NOMO-1 treated with DMSO at 0.1 percent for 48 hours (cell line): Measurements from ENCODE around the gene PDZRN4.
A peak's percentile ranks its signal among the peaks of the same experiment; 100 is the strongest.
"Not testable (repeated sequence)": the region's sequence is repeated elsewhere in the genome, so short reads cannot be mapped to it uniquely, and the experiment has no call there.

Experiments used
- DNase-seq: peaks from one replicate; lab custom pipeline; 2025; ENCODE audit not compliant: unreplicated experiment; lab: John Stamatoyannopoulos, UW

The PDZRN4 gene

DNA sequence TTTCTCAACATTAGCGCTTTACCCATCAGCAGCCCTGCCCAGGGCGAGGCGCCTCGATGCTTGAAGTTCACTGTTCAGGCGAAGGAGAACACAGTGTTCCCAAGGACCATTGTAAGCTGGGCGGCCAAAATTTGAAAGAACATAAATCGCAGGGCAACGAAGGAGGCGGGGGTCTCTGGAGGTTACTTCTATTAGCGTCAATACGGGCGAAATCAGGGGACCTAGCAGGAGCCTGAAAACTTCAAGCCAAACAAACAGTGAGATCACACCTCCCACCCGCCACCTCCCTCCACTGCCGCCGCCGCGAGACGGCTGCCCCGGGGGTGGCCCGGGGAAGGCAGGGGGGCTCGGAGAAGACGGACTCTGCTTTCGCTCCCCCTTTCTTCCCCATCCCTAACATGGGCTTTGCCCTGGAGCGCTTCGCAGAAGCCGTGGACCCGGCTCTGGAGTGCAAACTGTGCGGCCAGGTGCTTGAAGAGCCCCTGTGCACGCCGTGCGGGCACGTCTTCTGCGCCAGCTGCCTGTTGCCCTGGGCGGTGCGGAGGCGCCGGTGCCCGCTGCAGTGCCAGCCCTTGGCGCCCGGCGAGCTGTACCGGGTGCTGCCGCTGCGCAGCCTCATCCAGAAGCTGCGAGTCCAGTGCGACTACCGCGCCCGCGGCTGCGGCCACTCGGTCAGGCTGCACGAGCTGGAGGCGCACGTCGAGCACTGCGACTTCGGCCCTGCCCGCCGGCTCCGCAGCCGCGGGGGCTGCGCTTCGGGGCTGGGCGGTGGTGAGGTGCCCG, at the start of gene PDZRN4:
TSS of gene PDZRN4 (plus strand) at position 263 of the 783 bp plus-strand sequence.
- no peak for DNase-seq

DNA sequence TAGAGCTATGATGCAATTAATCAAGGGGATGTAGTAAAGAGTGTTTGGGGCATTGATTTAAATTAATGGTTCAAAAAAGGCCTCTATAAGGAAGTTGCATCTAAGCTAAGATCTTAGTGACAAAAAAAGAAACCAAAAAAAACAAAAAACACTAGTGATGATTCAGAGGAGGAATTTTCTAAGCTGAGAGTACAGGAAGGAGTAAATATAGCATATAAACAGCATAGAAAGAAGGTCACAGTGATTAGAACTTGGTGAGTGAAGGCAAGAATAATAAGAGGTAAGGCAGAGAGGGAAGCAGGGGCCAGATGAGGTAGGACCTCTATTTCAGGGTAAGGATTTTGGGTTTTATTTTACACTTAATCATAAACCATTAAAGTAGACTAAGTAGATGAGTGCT, 48.0 kb upstream of the PDZRN4 start:
- DNase-seq: no peak

DNA sequence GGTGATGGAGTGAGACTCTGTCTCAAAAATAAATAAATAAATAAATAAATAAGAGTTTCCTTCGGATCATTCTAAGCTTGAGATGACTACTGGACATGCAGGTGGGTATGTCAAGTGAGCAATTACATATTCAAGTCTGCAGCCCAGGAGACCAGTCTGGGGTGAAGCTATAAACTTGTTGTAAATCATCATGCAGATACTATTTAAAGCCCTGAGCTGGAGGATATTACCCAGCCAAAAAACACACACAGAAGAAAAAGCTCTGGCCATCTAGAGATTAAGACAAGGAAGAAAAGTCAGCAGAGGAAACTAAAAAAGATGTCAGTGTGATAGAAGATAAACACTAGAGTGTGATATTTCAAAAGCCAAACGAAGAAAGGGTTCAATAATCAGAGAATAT, 47.0 kb upstream of the PDZRN4 start:
- DNase-seq: no peak

DNA sequence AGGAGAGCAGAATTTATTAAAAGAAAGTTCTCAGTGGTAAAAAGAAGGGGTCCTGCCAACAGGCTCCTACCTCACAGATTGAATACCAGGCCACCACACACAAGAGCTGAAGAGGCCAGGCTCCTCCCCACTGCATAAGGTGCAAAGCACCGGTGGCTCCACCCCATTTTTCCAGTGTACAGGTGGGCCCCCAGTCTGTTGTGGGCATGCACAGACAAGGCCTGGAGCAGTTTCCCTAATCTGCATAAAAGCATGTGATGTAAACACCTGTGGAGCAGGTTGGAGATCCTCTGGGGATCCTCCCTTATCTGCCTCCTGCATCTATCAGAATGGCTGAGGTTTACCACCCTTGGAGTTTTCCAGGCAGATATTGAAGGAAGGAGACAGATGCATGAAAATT, 45.7 kb upstream of the PDZRN4 start:
- no peak for DNase-seq

DNA sequence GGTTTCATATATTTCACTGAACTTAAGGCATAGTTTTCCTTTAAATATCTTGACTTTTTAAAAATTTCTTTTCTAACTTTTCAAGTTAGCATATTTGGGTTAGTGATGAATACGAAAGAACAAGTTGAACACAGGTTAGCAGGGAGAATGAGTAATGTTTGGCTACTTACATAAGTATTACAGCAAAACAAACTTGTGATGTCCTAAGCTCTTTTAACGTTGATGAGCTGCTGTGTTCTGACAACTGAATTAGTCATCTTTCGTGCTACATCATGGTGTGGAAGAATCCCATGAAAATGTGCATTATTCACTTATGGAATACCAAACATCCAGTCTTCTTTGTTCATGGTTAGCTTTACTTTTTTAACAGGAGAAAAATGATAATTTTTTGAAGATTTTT, 36.3 kb upstream of the PDZRN4 start:
- no peak for DNase-seq

DNA sequence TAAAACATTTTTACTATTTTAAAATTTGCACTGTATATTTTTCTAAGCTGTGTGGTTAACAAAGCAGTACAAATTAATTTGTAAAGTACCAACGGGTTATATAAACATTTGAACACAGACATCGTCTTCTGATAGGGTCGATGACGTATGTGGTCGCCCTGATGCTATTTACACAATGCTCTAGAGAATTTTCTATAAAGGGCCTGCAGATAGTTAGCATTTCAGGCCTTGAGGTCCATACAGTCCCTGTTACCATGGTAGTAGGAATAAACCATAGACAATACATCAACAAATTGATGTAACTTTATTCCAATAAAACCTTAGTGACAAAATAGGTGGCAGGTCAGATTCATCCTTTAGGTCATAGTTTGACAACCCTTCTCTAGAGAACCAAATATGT, 25.7 kb upstream of the PDZRN4 start:
- no peak for DNase-seq

DNA sequence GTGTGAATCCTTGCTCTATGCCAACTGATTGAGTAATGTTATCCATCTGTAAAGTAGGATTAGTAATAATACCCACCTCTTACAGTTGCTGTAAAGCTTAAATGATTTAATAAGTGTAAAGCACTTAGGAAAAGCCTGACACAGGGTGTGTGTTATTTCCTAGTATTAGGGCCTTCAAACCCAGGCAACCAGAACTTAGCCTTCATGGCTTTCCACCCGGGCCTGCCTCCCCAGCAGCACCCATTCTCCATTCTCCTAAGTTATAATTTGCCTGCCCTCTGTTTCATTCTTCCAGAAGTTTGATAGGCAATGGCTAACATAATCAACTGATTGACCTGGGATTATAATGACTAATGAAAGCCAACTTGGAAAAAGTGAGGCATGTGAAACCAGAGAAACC, 20.4 kb upstream of the PDZRN4 start:
- no peak for DNase-seq

DNA sequence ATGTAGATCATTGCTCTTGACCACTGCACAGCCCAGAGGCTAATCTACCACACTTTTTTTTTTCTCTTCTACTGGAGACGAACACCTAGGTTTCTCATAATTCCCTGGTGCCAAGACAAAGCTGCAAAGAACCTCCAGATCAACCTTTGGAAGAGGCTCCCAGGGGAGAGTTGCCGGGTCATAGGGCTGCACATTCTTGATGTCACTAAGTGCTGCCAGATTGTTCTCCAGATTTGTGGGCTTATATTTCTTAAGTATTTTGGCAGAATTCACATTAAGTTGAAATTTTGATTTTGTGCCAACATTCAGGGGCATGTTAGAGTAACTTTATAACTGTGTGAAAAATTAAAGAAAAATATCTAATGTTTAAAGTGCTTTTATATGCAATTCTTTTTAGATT, 13.5 kb upstream of the PDZRN4 start:
- no peak for DNase-seq

DNA sequence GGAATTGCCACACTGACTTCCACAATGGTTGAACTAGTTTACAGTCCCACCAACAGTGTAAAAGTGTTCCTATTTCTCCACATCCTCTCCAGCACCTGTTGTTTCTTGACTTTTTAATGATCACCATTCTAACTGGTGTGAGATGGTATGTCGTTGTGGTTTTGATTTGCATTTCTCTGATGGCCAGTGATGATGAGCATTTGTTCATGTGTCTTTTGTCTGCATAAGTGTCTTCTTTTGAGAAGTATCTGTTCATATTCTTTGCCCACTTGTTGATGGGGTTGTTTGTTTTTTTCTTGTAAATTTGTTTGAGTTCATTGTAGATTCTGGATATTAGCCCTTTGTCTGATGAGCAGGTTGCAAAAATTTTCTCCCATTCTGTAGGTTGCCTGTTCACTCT, 8.6 kb upstream of the PDZRN4 start:
- DNase-seq: not testable (repeated sequence)

DNA sequence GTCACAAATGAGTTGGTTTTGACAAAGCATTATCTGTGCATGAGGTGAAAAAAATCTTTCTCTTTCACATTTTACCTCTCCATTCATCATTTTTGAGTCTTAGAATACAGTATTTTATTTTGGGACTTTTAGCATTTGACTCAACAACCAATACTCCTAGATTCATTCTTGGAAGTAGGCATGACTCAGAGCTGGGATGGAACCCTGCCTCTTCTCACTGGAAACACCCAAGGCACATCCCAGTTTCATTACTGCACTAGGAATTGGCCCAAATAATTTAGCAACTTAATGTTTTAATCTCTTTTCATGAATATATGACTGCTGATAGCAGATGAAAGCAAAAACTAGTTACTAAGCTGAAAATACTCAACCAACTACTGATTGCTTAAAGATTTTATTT, 3.3 kb upstream of the PDZRN4 start:
- DNase-seq: no peak

DNA sequence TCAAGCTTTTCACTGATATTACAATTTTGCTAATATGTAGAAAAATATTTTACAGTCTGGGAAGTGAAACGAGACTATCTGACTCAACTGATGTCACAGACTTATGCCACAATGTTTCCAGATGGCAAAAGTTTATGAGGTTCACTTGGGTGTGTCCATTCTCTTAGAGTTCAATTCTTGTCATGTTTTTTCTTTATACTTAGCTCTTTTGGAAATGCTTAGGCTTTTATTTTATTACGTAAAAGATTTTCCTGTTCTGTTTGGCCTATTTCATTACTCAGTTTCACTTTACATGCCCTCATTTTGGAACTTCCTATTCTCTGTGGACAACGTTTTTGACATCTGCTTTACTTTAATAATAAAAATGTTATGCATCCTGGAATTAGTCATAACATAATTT, 2.1 kb upstream of the PDZRN4 start:
- DNase-seq: peak; percentile 20

DNA sequence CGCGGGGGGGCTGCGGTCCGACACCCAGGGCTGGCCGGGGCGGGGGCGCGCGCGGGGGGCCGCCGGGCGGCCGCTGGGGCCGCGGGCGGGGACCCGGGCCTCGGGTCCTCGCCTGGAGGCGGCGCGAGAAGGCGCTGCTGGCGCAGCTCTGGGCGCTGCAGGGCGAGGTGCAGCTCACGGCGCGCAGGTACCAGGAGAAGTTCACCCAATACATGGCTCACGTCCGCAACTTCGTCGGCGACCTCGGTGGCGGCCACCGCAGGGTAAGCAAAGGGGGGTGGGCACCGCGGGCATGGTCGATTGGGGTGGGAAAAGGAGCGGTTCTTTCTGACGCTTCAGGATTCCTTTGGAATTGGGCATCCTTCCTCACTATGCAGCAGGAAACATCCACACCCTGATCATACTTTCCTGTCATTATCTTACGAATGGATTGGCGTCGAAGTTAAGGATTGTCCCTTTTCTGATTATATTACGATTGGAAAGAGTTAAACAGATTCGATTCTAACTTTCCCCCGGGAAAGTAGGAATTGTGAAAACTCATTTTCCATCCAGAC, 798 bp downstream of the PDZRN4 start:
- DNase-seq: no peak

DNA sequence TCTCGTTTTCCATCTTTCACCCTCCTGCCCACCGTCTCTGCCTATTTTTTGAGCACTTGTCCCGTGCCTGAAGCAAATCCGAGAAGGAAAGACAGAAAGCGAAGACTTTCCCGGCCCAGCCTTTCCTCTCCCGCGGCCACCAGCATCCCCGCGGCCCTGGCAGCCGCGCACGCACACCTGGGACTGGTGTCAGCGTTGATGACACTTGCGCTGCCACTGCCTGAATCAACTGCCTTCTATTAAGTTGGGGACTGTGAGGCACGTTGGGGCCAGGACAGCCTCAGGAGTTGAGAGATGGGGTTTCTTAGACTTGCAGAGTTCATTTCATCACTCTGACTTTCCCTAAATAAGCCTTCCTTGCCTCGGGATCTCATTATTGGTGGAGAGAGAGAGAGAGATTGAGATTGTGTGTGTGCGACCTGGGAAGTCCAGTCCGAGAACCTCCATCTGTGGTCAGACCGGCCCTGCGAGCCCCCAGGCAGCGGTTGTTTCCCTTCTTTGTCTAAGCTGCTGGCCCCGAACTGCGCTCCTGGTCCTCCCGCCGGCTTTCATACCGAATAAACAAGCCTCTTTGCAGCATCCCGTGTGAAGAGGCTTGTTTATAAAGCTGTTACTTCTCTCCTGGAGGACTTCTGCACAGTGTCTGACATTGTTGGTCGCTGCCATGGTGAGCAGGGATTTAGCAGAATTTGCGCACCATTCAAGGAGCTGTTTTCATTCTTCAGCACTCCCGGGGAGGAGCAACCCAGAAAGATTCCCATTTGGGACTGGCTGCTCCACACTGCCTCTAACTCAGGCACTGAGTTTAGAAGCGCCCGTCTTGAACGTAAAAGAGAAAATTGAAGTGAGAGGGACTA, 1.5 kb downstream of the PDZRN4 start:
- DNase-seq: no peak

DNA sequence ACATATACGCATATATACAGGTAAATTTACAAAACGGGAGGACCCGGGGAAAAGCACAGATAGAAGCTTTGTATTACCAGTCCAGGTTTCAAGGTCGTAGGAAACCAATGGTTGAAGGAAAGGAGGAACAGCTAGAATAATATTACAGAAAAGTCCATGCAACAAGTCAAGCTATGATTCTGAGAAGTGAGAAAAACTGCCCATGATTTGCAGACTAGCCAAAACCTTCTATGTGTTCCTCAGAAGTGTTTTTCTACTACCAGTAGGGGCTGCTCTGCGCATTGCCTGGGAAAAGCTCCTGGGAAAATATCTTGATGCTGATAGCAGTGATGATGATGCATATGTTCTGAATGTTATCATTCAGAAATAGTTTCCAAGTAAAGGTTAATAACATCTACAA, 2.2 kb downstream of the PDZRN4 start:
- DNase-seq: no peak

DNA sequence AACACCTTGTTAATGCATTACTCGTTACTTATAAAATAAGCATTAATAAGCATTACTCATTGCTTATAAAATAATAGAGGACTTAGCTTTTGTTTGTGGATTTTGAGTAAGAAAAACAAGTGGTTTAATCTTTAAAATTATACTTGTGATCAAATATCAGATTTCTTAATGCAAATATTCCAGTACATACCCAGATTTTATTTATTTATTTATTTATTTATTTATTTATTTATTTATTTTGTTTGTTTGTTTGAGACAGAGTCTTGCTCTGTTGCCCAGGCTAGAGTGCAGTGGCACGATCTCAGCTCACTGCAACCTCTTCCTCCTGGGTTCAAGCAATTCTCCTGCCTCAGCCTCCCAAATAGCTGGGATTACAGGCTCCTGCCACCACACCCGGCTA, 3.4 kb downstream of the PDZRN4 start:
- not testable (repeated sequence) for DNase-seq

DNA sequence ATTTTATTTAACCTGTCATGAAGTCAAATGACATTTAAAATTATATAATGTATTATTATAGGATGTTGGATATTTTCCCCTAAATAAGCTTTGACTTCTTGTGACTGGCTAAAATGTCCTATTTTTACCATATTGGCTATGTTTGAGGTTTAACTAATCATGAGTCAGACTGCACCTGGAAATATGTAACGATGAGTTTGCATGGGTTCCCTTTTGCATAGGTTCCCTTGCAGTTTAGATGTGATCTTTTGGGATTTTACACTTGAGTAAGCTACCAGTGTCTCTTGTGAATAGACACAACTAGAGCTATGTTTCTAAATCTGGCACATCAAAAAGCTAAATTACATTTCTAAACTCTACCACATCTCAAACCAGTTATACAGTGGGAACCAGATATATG, 5.2 kb downstream of the PDZRN4 start:
- no peak for DNase-seq

DNA sequence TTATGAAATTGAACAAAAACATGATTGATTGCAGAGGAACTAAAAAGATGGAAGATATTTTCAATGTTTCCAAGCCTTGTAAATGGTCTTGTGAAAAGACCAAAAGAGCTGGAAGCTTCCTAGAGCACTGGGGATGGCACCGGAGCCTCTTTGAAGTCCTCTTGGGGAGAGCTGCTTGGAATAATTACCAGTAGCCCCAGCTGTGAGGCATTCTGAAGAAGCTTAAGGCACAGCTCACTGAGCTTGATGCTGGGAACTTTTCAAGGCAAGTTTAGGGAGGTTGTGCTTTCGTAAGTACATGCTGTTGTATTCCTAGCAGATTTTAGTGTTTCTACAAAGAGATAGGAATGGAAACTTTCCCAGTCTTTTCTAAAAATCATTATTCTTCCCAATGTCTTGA, 13.9 kb downstream of the PDZRN4 start:
- DNase-seq: no peak

DNA sequence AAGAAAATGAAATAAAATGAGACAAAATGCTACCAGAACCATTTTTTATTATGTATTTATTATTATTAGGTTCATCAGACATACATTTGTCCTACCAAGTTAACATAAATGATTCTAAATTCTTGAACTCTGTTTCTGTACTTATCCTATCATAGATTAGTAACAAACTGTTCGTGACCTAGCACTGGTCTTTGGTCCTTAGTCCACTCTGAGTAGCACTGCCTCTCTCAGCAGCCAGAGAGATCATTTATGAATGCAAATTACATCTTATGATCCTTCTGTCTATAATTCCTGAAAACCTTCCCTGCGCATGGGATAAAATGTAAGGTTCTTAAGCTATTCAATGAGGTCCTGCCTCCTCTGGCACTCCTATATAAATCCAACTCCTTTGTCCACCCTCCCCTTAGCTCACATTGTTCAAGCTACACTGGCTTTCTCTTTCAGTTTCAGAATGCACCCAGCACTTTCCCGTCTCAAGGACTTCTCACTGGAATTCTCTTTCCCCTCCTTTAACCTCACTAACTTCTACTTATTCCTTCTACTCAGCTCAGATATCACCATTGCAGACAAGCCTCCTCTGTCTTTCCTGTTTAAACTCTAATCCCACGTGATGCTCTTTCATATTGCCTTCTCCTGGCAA, 17.1 kb downstream of the PDZRN4 start:
- no peak for DNase-seq

DNA sequence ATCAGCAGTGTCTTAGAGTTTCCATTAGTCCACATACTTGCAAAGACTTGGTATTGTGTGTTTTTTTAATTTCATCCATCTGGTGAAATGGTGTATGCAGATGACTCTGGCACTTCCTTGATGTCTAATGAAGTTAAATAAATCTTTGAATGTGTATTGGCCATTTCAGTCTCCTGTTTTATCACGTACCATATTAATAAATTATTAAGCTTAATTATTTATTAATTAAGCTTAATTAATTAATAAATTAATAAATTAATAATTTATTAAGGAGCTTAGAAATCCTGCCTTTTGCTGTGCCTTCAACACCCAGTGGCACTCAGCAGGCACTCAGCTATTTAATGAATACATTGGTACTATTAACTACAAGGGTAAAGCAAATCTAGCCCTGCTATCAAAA, 18.2 kb downstream of the PDZRN4 start:
- no peak for DNase-seq

DNA sequence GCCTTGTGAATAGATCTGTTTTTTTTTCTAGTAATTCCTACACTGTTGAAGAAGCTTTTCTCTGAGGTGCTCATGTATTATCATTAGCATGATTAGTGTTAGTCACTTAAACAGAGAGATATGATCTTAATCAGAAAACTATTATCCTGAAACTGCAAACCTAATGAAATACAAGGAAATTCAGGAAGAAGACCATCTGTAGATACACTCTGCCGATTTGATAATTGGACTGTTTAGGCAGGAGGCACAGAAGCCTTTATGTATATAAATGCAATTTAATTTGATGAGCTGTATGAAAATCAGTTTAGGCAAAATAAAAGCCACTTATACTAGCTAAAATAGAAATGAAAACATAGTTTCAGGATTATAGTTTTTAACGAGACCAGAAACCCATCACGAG, 23.3 kb downstream of the PDZRN4 start:
- no peak for DNase-seq

DNA sequence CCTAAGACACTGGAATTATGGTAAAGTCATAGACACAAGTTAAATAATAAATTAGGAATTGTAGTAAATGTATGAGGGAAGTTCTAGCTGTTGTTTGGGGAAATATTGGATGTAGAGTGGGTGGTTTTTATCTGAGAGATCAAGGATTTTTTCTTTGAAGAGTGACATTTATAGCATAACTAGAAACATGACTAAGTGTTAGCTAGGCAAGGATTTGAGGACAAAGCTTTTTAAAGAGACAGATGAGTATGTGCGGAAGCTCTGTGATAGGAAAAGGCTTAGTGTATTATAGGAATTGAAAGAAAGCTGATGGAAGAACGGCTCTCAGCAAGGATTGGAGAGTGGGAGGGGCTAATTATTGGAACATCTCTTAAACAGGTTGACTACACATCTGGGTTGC, 24.5 kb downstream of the PDZRN4 start:
- no peak for DNase-seq

DNA sequence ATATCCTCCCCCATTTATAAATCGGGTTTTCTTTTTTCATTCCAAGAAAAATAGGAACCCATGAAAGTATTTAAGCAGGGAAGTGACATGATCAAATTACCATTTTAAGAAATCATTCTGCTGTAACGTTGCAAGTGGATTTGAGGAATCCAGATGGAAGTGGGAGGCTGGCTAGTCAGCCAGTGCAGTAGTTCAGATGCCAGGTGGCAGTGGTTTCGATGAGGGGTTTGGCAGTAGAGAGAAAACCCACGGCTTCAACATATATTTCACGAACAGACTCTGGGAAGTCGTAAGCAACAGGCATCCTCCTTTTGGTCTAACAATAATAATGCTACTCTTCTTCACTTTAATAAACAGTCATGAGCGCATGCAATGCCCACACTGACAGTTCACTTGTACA, 25.0 kb downstream of the PDZRN4 start:
- no peak for DNase-seq
